MV-4-11 (cell line): ENCODE results near the gene SLCO4A1.

Source experiments
- DNase-seq: peaks from one replicate; lab custom pipeline; 2025; lab: John Stamatoyannopoulos, UW

The SLCO4A1 gene

DNA sequence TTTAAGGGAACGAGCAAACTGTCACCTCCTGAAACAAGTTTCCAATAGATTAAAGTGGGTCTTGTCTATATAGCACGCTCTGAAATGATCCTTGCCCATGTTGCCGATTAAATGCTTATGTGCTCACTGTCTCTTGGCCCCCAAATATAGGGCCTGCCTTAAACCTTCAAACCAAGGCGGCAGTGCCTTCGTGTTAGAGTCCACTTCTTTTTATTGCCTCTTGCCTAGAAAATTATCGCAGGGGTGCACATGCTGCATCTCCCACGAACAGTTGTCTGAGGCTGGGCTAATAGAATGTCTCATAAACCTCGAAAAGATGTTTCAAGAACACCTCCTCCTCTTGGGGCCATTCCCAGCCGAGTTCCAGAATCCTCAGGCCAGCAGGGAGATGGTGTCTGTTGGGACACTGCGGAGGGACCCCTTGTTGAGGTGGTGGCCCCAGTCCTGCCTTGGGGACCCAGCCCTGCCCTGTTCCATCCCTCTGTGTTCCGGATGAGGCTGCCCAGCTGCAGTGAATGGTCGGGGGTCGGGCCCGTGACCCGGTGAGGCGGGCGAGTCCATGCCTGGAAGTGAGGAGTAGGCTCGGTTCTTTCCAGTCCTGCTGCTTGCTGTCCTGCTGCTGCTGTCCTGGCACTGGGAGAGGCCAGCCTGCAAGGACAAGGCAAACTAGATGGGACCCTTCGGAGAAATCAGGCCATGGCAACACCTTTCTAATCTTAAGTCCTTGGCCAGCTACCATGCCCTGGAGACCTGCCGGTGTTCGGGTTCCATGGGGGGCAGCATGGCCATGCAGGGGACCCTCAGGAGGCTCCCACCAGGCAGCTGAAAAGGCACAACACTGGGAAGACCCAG lies 34.7 kb upstream of the SLCO4A1 start:
- no peak for DNase-seq

DNA sequence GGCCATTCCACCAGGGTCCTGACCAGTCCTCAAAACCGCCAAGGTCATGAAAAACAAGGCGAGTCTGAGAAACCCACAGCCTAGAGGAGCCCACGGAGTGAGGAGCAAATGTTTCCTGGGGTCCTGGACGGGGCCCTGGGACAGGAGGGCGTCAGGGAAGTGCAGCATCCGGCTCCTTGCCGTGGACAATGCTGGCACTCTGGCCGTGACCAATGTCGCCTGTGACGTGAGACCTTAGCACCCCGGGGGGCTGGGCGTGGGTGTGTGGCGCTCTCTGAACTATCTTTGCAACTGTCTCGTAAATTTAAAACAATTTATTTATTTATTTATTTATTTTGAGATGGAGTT lies 34.1 kb upstream of the SLCO4A1 start:
- no peak for DNase-seq

DNA sequence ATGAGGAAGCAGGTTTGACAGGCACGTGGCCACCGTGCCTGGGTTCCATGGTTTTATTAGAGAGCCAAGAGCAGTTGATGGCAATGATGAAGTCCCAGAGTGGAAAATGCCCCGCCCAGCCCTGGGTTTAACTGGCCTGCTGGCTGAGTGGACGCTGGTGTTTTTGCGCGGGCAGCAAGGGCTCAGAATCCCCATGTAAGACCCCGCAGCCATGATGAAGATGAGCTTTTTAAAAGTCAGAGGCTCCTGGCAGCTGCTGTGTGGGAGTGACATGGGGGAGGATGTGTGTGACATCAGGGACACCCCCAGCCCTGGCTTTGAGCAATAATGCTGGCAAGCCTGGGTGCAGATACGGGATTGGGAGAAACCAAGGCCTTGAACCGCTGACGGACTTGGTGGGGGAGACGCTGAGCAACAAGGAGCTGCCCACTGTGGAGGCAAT lies 33.0 kb upstream of the SLCO4A1 start:
- peak; percentile 23 for DNase-seq

DNA sequence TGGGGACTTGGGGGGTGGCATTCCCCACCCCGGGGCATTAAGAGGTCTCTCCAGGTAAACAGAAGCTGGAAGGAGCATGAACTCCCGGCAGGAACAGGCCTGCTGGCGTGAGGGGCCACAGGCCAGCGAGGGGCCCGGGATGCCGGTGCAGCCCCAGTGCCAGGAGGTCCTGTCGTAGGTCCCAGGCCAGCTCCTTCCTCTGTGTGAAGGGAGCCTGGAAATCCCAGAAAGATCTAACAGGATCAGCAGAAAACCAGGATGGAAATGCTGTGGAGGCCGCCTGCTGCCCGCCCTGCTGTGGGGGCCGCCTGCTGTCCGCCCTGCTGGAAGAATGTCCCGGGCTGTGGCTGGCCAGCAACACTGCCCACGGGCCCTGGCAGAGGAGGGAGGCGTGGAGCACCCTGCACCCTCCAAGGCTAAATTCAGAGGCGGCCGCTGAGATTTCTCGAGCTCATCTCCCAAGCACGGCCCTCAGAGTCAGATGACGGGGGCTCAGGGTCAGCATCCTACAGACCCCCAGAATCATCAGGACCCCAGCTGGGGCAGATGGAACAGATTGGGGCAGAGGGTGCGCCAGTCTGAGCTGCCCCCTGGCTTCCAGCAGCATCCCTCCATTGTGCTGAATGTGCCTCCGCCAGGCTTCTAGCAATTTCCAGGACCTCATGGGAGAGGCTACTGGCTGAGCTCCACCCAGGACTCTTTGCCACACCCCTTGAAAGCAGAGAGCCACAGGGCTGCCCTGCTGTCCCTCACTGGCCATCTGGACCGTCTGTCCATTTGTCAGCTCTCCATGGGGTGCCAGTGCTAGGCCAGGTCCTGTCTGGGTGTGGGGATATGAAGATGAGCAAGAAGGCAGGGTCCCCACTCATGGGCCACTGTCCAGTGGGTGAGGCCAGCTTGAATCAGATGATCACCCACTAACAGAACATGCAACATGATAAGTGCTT lies 32.2 kb upstream of the SLCO4A1 start:
- DNase-seq, result no peak

DNA sequence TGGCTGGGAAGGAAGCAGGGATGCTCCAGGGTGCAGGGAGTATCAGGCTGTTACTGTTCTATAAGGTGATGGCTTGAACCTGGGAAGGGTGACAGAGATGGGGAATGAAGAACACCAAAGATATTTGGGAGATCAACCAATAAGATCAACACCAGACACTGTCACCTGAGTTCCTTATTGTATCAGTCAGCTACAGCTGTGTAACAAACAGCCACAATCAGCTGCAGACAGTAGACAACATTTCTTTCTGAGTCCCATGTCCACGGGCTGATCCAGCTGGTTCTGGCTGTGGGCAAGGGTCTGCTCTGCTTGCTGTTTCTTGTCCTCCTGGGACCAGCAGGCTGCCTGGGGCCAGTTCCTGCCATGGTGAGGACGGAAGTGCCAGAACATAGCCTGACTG lies 31.3 kb upstream of the SLCO4A1 start:
- no peak for DNase-seq

DNA sequence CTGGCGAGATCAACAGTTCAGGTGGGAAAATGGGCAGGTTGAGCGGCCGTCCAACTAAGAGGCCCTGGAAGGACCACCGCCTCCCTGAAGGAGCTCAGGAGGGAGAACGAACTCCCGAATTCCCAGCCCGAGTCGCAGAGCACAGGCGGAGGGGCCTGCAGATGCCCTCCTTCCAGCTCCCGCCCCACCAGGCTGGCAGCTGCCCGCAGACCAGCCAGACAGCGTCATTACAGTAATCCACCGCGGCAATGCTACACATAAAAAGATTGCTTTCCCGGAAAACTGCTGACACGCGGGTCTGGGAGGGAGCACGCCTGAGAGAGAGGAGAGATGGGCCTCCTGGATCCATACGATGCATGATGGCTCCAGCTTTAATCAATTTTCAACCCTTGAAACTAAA lies 30.5 kb upstream of the SLCO4A1 start:
- no peak for DNase-seq

DNA sequence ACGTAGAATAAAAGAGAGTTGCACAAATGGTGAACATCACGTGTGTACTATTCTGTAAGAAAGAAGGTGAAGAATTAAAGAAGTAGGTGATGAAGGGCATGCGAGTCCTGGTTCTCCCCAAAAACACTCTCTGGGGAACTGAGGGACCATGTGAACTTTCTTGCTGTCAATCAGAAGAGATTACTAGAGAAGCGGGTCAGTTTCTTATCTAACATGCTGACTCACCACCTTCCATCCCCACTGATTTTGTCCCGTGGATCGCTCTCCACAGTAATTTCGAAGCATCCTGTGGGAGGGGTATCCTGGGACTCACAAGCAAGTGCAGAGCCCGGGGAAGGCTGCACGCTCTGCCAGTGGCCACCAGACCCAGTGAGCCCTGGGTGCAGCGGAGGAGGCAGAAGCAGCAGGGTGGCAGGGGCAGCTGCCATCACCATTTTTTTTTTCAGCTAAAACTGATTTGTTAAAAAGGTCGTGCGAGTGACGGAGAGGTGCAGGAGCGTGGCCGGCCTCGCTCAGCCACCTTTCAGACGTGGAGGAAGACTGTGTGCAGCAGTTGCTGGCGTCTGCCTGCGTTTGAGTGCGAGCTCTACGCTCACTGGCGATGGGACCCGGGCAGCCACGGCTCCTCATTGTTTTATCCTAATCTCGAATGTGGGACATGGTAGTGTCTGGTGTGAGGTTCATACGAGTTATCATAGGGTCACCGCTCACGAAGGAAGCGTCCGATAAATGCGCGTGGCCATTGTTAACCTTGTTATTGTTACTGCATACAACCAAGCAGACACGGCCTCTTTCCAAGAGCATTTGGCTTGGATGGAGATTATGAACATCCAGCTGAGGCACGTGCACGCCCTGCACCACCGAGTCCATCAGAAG lies 28.0 kb upstream of the SLCO4A1 start:
- no peak for DNase-seq

DNA sequence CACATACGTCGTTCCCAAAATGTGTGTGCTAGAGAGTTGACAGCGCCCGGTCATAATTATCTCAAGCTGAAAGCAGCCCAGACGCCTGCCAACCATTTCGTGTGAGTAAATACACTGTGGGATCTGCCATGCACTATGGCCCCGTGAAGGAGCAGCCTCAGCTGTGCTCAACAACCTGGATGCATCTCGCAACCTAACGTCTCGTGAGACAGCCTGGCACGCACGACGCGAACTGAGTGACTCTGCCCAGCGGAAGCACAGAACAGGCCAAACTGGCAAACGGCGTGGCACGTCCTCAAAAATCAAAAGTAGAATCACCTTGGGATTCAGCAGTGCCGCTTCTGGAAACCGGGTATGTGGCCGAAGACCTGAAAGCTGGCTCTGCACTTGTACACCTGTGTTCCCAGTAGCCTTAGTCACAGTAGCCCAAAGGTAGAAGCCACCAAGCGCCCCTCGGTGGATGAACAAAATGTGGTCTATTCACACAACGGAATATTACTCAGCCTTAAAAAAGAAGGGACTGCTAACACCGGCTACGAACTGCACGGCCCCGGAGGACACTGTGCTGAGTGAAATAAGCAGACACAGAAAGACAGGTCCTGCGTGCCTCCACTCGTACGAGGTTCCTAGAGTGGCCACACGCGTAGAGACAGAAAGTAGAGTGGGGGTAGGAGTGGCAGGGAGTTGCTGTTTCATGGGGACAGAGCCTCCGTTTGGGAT lies 27.2 kb upstream of the SLCO4A1 start:
- DNase-seq, result no peak

DNA sequence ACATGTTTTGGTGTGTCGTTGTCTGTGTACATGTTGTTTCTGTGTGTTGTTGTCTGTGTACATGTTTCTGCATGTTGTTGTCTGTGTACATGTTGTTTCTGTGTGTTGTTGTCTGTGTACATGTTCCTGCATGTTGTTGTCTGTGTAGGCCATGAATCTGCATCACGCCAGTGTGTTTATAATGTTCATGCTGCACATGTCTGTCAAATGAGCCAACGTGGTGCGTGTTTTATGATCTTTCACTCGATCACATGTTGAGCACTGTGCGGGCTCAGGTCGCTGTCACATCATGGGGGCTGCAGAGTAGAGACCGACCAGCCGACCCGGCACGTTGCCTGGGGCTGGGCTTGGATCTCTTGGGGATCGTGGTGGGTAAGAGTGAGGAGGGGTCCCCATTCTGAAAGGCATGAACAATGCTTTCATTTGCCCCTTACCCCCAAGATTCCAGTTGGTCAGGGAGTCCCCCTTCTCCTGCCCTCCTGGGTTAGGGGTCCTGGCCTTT lies 26.5 kb upstream of the SLCO4A1 start:
- no peak for DNase-seq

DNA sequence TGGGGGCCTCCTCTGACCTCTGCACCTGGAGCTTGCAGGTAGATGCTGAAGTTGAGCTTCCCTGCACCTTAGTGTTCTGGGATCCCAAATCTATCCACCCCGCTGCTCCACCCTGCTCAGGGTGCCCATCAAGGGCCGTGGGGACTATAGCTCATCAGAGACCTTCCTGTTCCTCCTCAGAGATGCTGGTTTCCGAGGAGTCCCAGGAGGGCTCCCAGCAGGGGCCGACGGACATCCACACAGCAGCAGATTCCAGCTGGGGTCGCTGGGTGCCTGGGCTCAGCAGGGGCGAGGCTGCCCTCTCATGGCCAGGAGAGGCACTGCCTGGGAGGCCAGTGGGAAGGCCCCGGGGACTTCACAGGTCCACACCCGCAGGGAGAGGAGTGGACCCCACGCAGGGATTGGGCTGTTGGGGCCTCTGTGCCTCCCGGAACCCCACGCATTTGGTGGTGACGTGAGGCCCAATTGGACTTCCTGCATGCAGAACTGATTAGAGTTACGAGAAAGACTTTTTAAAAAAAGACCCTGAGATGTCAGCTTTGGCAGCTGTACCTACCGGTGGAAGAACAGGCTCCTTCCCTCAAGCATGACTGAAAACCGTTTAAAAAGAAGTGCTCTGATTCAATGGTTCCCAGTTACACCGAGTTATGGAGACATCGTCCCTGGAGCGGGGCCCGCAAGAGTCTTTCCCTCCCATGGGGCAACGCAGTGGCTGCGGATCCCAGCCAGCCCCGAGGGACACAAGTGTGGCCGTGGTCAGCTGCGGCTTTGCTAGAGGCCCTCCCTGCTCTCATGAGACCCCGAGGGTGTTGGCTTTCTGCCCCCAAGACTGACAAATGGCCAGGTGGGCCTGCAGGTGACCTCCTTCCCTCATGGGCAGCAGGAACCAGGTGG lies 25.3 kb upstream of the SLCO4A1 start:
- DNase-seq, result peak; percentile 58

DNA sequence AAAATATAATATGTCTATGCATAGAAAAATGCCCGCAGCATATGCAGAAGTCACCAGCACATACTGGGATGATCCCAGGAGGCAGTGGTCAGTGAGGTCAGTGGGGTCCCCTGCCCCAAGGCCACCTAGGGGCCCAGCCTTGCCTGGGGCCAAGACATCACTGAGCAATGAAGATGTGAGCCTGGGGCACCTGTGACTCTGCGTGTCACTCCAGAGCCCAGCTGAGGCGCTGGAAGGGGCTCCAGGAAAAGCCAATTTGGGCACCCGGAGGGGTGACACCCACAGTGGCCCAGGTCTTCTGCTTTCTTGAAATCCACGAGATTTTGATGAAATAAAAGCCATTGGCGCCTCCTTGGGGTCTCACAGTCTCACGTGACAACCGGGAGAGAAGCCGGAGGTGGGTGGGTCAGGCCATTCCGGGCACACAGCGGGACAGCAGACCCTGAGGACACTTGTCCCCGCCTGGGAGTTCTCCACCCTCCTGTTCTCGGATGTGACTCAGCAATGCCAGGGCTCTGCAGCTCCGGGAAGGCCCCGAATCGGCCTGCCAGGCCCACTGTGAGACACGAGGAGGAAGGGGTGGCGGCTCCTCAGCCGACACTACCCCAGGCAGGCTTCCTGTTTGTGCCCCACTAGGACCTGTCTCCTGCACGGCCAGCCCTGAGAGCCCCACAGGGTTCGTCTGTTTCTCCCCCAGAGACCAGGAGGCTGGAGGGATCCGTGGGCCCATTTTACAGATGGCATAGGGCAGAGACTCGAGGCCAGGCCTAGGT lies 24.4 kb upstream of the SLCO4A1 start:
- DNase-seq, result peak; percentile 64

DNA sequence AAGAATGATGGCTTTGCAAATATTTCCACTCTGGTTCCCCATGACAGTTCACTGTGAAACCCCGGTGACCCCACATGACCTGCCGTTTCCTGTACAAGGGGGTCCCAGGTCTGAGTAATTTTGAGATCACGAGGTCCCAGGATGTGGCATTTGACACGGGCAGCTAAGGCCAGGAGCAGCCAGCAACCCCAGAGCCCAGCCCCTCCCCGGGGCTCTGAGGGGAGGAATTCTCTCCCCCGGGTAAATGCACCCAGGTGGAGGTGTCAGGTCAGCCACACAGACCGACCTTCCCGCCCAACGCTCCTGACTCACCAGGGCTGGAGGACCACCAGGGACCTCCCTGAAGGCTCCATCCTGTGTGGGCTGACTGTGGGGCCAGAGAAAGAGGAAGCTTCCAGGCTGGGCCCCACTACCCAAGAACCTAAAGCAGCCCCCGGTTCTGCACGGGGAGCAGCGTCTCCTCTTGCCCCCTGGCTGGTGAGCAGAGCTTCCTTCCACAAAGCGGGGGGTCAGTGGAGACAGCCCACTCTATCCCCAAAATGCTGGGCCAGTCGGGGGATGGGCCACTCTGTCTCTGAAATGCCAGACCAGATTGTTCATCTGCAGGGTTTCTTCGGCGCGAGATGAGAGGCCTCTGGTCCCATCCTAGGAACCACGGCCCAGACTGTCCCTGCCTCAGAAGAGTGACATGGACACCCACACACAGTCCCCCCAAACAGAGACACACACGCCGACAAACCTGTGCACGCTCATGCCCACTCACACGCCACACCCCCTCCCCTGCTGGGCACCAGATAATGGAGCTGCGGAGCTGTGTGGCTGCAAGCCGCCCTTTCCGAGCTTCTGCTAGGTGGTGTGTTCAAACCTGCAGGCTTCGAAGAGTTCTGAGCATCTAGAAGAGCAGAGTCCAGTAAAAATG lies 23.4 kb upstream of the SLCO4A1 start:
- peak; percentile 34 for DNase-seq

DNA sequence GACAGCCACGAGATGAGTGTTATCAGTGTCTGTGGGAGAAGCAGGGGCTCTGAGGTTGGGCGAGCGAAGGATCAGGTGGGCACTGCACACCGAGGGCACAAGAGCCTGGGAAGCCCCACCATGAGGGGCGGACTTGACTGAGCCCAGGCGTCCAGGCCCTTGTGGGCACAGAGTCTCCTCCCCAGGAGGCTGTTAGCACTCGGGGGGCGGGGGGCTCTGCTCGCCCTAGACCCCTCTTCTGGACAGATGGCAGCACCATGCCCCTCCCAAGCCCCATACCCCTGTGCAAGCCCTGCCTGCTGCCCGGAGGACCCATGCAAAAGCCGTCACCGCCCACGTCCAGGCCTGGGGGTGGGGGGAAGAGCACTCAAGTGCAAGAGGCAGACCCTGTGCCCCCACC lies 21.7 kb upstream of the SLCO4A1 start:
- no peak for DNase-seq

DNA sequence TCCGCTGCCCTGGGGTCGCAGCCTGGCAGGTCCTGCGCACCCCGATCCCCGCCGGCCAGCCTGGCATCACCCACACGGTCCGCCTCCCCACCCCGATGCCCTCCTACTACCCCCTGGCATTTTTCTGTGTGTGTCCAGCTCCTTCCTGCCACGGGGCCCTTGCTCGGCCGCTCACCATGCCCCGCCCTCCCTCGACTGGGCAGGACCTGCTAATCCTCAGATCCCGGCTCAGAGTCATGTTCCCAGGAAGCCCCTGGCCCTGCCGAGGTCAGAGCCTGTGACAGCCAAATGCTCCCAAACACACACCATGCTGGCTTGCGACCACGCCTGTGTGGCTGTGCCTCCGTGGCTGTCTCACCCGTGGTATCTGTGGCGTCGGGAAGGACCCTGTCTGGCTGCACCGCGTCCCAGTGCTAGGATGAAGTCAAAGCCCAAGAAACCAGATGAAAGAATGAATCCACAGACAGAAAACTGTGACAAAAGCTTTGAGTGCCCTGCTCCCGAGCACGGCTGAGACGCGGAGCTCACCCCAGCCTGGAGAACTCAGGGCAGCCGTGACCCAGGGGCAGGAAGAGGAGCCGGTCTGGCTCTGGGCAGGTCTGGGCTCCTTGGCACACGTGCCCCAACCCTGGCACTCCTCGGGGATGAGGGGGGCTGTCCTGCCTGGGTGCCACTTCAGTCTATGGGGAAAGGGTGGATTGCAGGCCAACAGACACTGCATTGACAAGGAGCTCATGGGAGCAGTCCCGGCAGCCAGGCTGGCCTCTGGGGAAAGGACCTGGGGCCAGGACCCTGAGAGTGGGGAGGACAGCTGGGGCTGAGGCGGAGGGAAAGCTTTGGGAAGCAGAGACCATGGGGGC lies 20.8 kb upstream of the SLCO4A1 start:
- DNase-seq, result no peak

DNA sequence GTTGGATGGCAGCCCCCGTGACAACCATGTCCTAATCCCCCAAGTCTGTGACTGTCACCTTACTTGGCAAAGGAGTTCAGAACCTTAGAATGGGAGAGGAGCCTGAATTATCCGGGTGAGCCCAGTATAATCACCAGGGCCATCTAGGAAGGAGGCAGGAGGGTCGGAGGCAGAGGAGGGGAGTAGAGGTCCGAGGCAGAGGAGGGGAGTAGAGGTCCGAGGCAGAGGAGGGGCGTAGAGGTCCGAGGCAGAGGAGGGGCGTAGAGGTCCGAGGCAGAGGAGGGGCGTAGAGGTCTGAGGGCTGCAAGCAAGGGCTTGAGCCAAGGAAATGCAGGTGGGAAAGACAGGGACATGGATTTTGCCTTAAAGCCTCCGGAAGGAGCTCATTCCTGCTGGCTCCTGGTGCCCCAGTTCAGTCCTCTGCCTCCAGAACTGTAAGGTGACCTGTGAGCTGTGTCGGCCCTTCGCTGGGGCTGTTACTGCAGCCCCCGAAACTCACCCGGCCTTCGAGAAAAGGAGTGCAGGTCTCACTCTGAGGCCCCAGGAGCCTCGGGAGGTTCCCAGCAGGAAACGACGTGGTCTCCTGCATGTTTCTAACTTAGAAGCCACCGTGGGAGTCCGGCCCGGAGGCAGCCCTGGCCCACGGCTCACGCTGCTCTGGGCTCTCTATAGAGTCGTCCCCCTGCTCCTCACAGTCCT lies 20.0 kb upstream of the SLCO4A1 start:
- no peak for DNase-seq

DNA sequence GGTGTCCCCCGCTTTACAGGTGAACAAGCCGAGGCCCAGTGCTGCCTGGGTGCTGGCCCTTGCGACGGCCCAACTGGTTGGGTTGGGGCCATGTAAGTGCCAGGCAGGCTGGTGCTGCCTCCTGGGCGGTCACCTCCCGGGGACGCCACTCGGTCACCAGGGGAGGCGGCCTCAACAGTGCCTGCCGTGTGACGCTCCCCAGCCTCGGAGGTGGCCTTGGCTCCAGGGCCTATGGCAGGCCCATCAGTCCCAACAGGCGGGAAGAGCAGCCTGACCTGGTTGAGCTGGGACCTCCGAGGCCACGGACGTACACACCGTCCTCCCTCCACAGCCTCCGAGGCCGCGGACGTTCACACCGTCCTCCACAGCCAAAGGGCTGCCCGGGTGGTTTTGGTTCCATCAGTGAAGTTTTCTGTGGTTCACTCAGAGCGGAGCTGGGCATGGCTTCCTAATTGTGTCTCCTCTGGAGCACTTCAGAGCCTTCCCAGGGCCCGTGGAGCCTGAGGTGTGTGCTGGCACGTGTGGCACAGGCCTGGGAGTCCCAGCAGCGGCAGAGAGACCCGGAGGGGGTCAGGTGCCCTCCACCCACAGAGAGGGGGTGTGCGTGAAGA lies 19.3 kb upstream of the SLCO4A1 start:
- DNase-seq, result no peak
